DMS53 treated with DMSO at 0.1 percent for 48 hours (cell line): ENCODE measurements around the gene SLC49A3.

Source experiments
- DNase-seq: peaks from one replicate; lab custom pipeline; 2025; ENCODE audit not compliant: unreplicated experiment; lab: John Stamatoyannopoulos, UW

Gene SLC49A3

DNA sequence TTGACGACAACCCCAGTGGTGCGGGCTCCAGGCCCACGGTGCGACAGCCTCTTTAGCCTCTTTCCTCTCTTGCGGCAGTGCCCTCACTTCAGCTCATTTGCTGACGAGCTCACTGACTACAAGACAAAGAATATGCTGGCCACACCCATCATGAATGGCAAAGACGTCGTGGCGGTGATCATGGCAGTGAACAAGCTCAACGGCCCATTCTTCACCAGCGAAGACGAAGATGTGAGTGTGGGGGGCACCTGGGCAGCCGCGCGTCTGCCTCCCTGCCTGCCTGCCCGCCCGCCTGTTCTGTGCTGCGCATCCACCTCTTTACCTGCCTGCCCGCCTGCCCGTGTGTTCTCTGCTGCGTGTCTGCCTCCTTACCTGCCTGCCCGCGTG is 54.4 kb downstream of the SLC49A3 start:
- DNase-seq, result no peak

DNA sequence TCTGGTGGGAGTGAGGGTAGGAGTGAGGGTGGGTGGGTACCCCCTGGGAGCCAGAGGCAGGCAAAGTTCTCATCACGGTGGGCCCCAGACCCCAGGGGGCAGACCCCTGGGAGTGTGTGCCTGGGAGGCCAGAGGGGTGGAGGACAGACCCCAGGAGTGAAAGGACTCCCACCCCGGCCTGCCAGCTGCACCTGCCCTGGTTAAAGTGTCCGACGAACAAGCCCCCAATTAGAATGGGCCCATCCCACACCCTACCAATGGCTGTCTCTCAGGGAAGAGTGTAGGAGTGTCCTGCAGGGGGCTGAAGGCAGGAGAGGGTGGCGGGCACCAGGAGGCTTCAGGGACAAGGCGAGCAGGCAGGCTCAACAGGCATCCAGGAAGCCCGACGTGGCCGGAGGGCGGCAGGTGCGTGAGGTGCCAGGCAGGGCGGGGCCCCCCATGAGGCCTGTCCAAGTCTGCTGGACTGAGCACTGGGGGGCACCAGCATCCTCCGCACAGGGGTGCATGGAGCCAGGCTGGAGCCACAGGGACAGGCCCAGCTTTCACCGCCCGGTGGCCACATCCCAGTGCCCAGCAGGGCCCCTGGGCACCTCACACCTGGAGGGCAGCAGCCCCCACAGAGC is 54.9 kb downstream of the SLC49A3 start:
- no peak for DNase-seq

GRCh38 chr4:633406-633805 is 55.5 kb downstream of the SLC49A3 start:
- DNase-seq, result no peak

DNA sequence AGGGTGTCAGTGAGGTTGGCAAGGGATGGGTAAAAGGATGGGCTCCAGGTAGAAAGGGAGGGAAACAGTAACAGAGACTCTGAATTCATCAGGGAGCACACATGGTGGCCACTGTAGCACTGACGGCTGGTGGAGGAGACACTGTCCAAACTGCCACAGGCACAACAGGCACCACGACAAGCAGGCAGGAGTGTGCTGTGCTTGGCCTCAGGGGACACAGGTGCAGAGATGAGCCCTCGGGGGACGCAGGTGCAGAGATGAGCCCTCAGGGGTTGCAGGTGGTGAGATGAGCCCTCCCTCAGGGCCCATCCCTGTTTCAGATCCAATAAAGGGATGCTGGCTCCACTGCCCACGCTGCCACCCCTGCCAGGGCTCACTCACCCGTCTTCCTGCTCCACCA is 56.0 kb downstream of the SLC49A3 start:
- no peak for DNase-seq

DNA sequence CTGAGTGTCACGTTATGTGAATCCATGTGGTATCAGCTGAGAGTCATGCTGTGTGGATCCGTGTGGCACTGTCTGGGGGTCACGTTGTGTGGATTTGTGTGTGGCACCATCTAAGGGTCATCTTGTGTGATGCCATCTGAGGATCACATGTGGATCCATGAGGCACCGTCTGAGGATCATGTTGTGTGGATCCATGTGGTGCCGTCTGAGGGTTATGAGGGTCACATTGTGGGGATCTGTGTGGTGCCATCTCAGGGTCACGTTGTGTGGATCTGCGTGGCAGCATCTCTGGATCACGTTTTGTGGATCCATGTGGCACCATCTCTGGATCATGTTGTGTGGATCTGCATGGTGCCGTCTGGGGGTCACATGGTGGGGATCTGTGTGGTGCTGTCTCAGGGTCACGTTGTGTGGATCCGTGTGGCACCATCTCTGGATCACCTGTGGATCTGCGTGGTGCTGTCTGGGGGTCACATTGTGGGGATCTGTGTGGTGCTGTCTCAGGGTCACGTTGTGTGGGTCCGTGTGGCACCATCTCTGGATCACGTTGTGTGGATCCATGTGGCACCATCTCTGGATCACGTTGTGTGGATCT is 56.7 kb downstream of the SLC49A3 start:
- no peak for DNase-seq
